ENCODE data around the gene ITSN2.

The ITSN2 gene

GRCh38 chr2:24239553-24239952, 120.8 kb downstream of the ITSN2 start:
- no peak for TF ChIP-seq GATA2 (IDR thresholded peaks at IDR 0.05; ENCODE audit: low read depth, low read length)
- TF ChIP-seq GATA3 (IDR thresholded peaks at IDR 0.05; ENCODE audit: low read depth, low read length), result no peak

GRCh38 chr2:24238158-24238557, 122.2 kb downstream of the ITSN2 start:
- TF ChIP-seq GATA3 (IDR thresholded peaks at IDR 0.05; ENCODE audit: low read depth, low read length) (peak; percentile 86), GATA2 (IDR thresholded peaks at IDR 0.05; ENCODE audit: low read depth, low read length) (peak; percentile 72)

- TF ChIP-seq GATA3 (IDR thresholded peaks at IDR 0.05; ENCODE audit: low read depth, low read length) (no peak), GATA2 (IDR thresholded peaks at IDR 0.05; ENCODE audit: low read depth, low read length) (no peak)
Measured at GRCh38 chr2:24237313-24237712, 123.0 kb downstream of the ITSN2 start.

GRCh38 chr2:24233321-24233720, 127.0 kb downstream of the ITSN2 start:
- TF ChIP-seq GATA2 (IDR thresholded peaks at IDR 0.05; ENCODE audit: low read depth, low read length) (no peak), GATA3 (IDR thresholded peaks at IDR 0.05; ENCODE audit: low read depth, low read length) (no peak)

GRCh38 chr2:24231461-24231881, 128.9 kb downstream of the ITSN2 start:
- TF ChIP-seq GATA3 (IDR thresholded peaks at IDR 0.05; ENCODE audit: low read depth, low read length), result no peak
- no peak for TF ChIP-seq GATA2 (IDR thresholded peaks at IDR 0.05; ENCODE audit: low read depth, low read length)

GRCh38 chr2:24228470-24228869, 131.9 kb downstream of the ITSN2 start:
- TF ChIP-seq GATA2 (IDR thresholded peaks at IDR 0.05; ENCODE audit: low read depth, low read length) (no peak), GATA3 (IDR thresholded peaks at IDR 0.05; ENCODE audit: low read depth, low read length) (no peak)

GRCh38 chr2:24225499-24226242, 134.7 kb downstream of the ITSN2 start:
- TF ChIP-seq GATA3 (IDR thresholded peaks at IDR 0.05; ENCODE audit: low read depth, low read length) (no peak), GATA2 (IDR thresholded peaks at IDR 0.05; ENCODE audit: low read depth, low read length) (no peak)

- TF ChIP-seq GATA3 (IDR thresholded peaks at IDR 0.05; ENCODE audit: low read depth, low read length), result no peak
- TF ChIP-seq GATA2 (IDR thresholded peaks at IDR 0.05; ENCODE audit: low read depth, low read length), result no peak
Measured at GRCh38 chr2:24222946-24223345, 137.4 kb downstream of the ITSN2 start.

GRCh38 chr2:24221343-24222050, 138.8 kb downstream of the ITSN2 start:
- TF ChIP-seq GATA3 (IDR thresholded peaks at IDR 0.05; ENCODE audit: low read depth, low read length) (no peak), GATA2 (IDR thresholded peaks at IDR 0.05; ENCODE audit: low read depth, low read length) (no peak)

GRCh38 chr2:24220554-24221291, 139.6 kb downstream of the ITSN2 start:
- TF ChIP-seq GATA2 (IDR thresholded peaks at IDR 0.05; ENCODE audit: low read depth, low read length), result no peak
- TF ChIP-seq GATA3 (IDR thresholded peaks at IDR 0.05; ENCODE audit: low read depth, low read length), result no peak

GRCh38 chr2:24214880-24215279, 145.5 kb downstream of the ITSN2 start:
- TF ChIP-seq GATA2 (IDR thresholded peaks at IDR 0.05; ENCODE audit: low read depth, low read length), result no peak
- no peak for TF ChIP-seq GATA3 (IDR thresholded peaks at IDR 0.05; ENCODE audit: low read depth, low read length)

- TF ChIP-seq GATA3 (IDR thresholded peaks at IDR 0.05; ENCODE audit: low read depth, low read length), result no peak
- TF ChIP-seq GATA2 (IDR thresholded peaks at IDR 0.05; ENCODE audit: low read depth, low read length), result no peak
Measured at GRCh38 chr2:24211408-24211807, 148.9 kb downstream of the ITSN2 start.

GRCh38 chr2:24210723-24211122, 149.6 kb downstream of the ITSN2 start:
- TF ChIP-seq GATA2 (IDR thresholded peaks at IDR 0.05; ENCODE audit: low read depth, low read length) (no peak), GATA3 (IDR thresholded peaks at IDR 0.05; ENCODE audit: low read depth, low read length) (no peak)

GRCh38 chr2:24210106-24210455, 150.3 kb downstream of the ITSN2 start:
- TF ChIP-seq GATA2 (IDR thresholded peaks at IDR 0.05; ENCODE audit: low read depth, low read length) (no peak), GATA3 (IDR thresholded peaks at IDR 0.05; ENCODE audit: low read depth, low read length) (no peak)
